Right lobe of liver (tissue), 4 donors: ENCODE results near the gene ABCF2.

Source experiments
- POLR2A ChIP-seq: fragments of 450-650 bp; IDR thresholded peaks from one replicate; pipeline ENCODE4 v1.6.1; 2017; ENCODE audit warnings: antibody characterized with exemption, mild to moderate bottlenecking
- TF ChIP-seq, protein P1 (sequence below), 4 donors: fragments of 200-600 bp in 3 of 4; fragments of 450-650 bp in 1 of 4; IDR thresholded peaks; one replicate each; pipeline versions ENCODE4 v1.5.1 to v1.8.0; 2016 to 2022; ENCODE audit warnings: antibody characterized with exemption in 4 of 4, mild to moderate bottlenecking in 2 of 4
- donor health status: DM: no; HTN: no; CAD: no.
- donor health status: DM: no; HTN: no; CAD: no.
- donor health status: DM: no; HTN: yes; CAD: no.

GRCh38 chr7:151187409-151188251 is 39.4 kb downstream of the ABCF2 start:
- TF ChIP-seq, protein P1, sequence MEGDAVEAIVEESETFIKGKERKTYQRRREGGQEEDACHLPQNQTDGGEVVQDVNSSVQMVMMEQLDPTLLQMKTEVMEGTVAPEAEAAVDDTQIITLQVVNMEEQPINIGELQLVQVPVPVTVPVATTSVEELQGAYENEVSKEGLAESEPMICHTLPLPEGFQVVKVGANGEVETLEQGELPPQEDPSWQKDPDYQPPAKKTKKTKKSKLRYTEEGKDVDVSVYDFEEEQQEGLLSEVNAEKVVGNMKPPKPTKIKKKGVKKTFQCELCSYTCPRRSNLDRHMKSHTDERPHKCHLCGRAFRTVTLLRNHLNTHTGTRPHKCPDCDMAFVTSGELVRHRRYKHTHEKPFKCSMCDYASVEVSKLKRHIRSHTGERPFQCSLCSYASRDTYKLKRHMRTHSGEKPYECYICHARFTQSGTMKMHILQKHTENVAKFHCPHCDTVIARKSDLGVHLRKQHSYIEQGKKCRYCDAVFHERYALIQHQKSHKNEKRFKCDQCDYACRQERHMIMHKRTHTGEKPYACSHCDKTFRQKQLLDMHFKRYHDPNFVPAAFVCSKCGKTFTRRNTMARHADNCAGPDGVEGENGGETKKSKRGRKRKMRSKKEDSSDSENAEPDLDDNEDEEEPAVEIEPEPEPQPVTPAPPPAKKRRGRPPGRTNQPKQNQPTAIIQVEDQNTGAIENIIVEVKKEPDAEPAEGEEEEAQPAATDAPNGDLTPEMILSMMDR (IDR thresholded peaks at IDR 0.05), result no peak
- no peak for TF ChIP-seq POLR2A
